Caco-2 (cell line): Measurements from ENCODE around the gene CDH13. TPM values are rescaled to one million over a fixed set of nuclear protein-coding genes. Genes with fewer than 3 reads are reported as not detected.
A peak's percentile ranks its signal among the peaks of the same experiment; 100 is the strongest.

Experiments used
- BruUV-seq: library from RNA; stranded (reverse); fragments of 400-500 nt; replicated peaks from 2 replicates; lab custom pipeline; 2021; lab: Mats Ljungman, UMichigan
- CTCF ChIA-PET: fragments of 300-600 bp; sonication (Branson Sonifier 250); formaldehyde crosslinking; loops from one replicate; lab custom pipeline; 2022; ENCODE audit warnings: antibody characterized with exemption; lab: Charles Lee
- POLR2A ChIA-PET: fragments of 300-600 bp; sonication (Branson Sonifier 250); formaldehyde crosslinking; loops from one replicate; lab custom pipeline; 2022; ENCODE audit warnings: antibody characterized with exemption; lab: Charles Lee
- DNase-seq, 2 experiments: peaks; one replicate each; pipeline versions ENCODE4 v3.0.0 to v3.0.0-alpha.2; 2020 to 2022
- H3K27me3 ChIP-seq: replicated peaks from 2 replicates; pipeline ENCODE4 v1.6.0; 2011; ENCODE audit warnings: low read length; ENCODE audit not compliant: control insufficient read depth, insufficient read depth
- H3K36me3 ChIP-seq: 2 replicates; pipeline ENCODE4 v1.5.1; 2011; ENCODE audit warnings: low read length; ENCODE audit not compliant: control insufficient read depth, insufficient read depth
- H3K4me1 ChIP-seq: fragments of 250-450 bp; sonication (Bioruptor Pico); 2 replicates; pipeline ENCODE4 v1.5.1; 2020; ENCODE audit warnings: mild to moderate bottlenecking
- H3K4me3 ChIP-seq: 2 replicates; pipeline ENCODE4 v1.5.1; 2011; ENCODE audit warnings: low read depth, mild to moderate bottlenecking, control low read depth, low read length
- H3K9me3 ChIP-seq: fragments of 250-450 bp; sonication (Bioruptor Pico); 2 replicates; pipeline ENCODE4 v1.5.1; 2020; ENCODE audit warnings: mild to moderate bottlenecking, moderate library complexity
- H3K27ac Mint-ChIP-seq: one replicate; pipeline ENCODE4 v1.8.0; 2022; ENCODE audit warnings: mixed read lengths; ENCODE audit not compliant: unreplicated experiment
- H3K27me3 Mint-ChIP-seq: one replicate; pipeline ENCODE4 v1.8.0; 2022; ENCODE audit warnings: mixed read lengths; ENCODE audit not compliant: insufficient read depth, unreplicated experiment
- H3K36me3 Mint-ChIP-seq: one replicate; pipeline ENCODE4 v1.8.0; 2022; ENCODE audit warnings: mild to moderate bottlenecking, mixed read lengths; ENCODE audit not compliant: insufficient read depth, unreplicated experiment
- H3K4me1 Mint-ChIP-seq: one replicate; pipeline ENCODE4 v1.8.0; 2022; ENCODE audit warnings: low read depth, mixed read lengths; ENCODE audit not compliant: unreplicated experiment
- H3K4me3 Mint-ChIP-seq: one replicate; pipeline ENCODE4 v1.8.0; 2022; ENCODE audit warnings: mild to moderate bottlenecking, moderate library complexity, mixed read lengths; ENCODE audit not compliant: unreplicated experiment
- H3K9me3 Mint-ChIP-seq: one replicate; pipeline ENCODE4 v1.8.0; 2022; ENCODE audit warnings: mixed read lengths; ENCODE audit not compliant: unreplicated experiment
- intact Hi-C: fragments of 100-400 bp; cut with micrococcal nuclease; formaldehyde crosslinking; loops from one replicate; pipeline ENCODE4 v1.10.0; 2022; ENCODE audit not compliant: unreplicated experiment
- total RNA-seq: library from RNA; stranded (reverse); gene quantifications from 2 replicates; pipeline ENCODE4 v1.2.3, GENCODE V29; 2022
- TF ChIP-seq, protein P1 (sequence below), 2 experiments: fragments of 200-600 bp in 1 of 2; IDR thresholded peaks; 1 replicate in 1 of 2; 2 replicates in 1 of 2; pipeline versions ENCODE4 v1.5.1 to v1.8.0; 2011 to 2022; ENCODE audit warnings: antibody characterized with exemption in 1 of 2, control low read depth in 1 of 2, inconsistent platforms in 1 of 2, low read depth in 1 of 2, low read length in 1 of 2, mild to moderate bottlenecking in 1 of 2, moderate library complexity in 1 of 2; ENCODE audit not compliant: insufficient read depth in 1 of 2, severe bottlenecking in 1 of 2, unreplicated experiment in 1 of 2

The CDH13 gene
- total RNA-seq, 1 experiment from 2014 or later, result 2.2 TPM

DNA sequence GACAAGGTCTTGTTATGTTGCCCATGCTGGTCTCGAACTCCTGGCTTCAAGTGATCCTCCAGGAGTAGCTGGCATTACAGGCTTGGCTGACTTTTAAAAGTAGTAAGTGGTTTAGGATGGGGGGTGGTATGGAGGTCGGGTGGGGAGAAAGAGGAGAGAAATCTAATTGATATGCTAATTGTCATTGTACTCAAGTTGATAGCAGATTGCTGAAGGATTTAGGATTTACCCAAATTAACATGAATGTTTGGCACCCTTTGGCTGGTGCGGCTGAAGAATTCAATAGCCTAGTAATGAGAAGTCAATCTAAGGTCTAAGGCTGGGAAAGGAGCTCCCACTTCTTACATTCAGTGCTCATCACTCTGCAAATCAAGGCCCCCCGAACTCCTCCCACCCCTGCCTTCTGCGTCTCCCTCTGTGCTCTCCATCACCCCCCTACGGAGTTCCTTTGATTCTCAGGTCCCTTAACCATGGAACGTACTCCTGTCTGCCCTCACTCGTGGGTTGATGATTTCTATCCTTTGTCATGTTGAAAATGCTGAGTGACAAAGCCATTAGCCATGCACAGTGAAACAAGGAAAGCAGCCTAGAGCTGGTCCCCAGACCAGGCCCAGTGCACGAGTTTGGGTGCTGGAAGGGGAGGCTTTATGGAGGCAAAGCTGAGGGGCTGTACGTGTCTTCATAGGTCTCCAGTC, 17.3 kb downstream of the CDH13 start:
- peaks cover 46% of the 10 kb centered on the region for H3K4me1 Mint-ChIP-seq
- Histone ChIP-seq H3K4me3 (no peak overlapping the region), H3K36me3 (no peaks in the 10 kb centered on the region), H3K9me3 (no peaks in the 10 kb centered on the region), H3K27me3 (no peaks in the 10 kb centered on the region), H3K4me1 (peaks cover 61% of the 10 kb centered on the region)
- no peak for DNase-seq
- TF ChIP-seq, protein P1, sequence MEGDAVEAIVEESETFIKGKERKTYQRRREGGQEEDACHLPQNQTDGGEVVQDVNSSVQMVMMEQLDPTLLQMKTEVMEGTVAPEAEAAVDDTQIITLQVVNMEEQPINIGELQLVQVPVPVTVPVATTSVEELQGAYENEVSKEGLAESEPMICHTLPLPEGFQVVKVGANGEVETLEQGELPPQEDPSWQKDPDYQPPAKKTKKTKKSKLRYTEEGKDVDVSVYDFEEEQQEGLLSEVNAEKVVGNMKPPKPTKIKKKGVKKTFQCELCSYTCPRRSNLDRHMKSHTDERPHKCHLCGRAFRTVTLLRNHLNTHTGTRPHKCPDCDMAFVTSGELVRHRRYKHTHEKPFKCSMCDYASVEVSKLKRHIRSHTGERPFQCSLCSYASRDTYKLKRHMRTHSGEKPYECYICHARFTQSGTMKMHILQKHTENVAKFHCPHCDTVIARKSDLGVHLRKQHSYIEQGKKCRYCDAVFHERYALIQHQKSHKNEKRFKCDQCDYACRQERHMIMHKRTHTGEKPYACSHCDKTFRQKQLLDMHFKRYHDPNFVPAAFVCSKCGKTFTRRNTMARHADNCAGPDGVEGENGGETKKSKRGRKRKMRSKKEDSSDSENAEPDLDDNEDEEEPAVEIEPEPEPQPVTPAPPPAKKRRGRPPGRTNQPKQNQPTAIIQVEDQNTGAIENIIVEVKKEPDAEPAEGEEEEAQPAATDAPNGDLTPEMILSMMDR (IDR thresholded peaks at IDR 0.05; ENCODE audit: insufficient read depth in 1 of 2, low read depth in 1 of 2, low read length in 1 of 2, severe bottlenecking in 1 of 2, unreplicated experiment in 1 of 2), result no peak
- BruUV-seq, result no TSS peak
- H3K36me3 Mint-ChIP-seq, result no peaks in the 10 kb centered on the region
- peaks cover 18% of the 10 kb centered on the region for H3K9me3 Mint-ChIP-seq
- no peak overlapping the region for H3K4me3 Mint-ChIP-seq
- H3K27ac Mint-ChIP-seq, result no peak overlapping the region
- ChIA-PET CTCF (no interaction called here), POLR2A (no interaction called here)
- intact Hi-C loops, result loop anchor here (2.0 kb wide), 2 partner anchors 71 to 95 kb away; no protein-coding TSS in a partner anchor
- no peaks in the 10 kb centered on the region for H3K27me3 Mint-ChIP-seq

DNA sequence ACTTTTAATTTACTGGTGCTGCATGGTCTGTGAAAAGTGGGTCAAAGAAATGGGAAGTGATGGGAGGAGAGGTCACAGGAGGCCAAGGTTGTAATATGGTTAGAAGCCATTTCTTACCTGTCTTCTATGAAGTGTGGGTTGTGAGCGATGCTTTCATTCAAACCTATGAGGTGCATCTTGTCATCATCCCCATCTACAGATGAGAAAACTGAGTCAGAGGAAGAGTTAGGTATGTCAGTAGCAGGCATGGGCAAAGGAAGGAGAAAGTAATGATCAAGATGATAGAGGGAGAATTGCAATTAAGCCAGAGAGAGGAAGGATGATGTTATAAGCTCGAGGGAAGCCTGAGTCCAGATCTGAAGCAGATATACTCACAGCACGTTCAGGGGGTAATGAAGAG, 19.7 kb downstream of the CDH13 start:
- no TSS peak for BruUV-seq
- H3K9me3 ChIP-seq, result peaks cover 2% of the 10 kb centered on the region; the same call in 1 of the 2 replicates
- intact Hi-C loops, result no loop called here
- H3K4me3 Mint-ChIP-seq, result no peak overlapping the region
- ChIA-PET CTCF (interaction anchor here (0.6 kb wide), 1 partner anchor 20 kb away, joined by 3 read pairs; no protein-coding TSS in a partner anchor), POLR2A (no interaction called here)
- H3K9me3 Mint-ChIP-seq, result peaks cover 26% of the 10 kb centered on the region
- H3K27me3 Mint-ChIP-seq, result no peaks in the 10 kb centered on the region
- H3K4me1 Mint-ChIP-seq, result peaks cover 26% of the 10 kb centered on the region
- H3K27ac Mint-ChIP-seq, result peak overlapping the region; percentile 48
- no peak for DNase-seq
- H3K4me1 ChIP-seq, result peaks cover 52% of the 10 kb centered on the region
- H3K36me3 ChIP-seq, result no peaks in the 10 kb centered on the region
- H3K27me3 ChIP-seq, result no peaks in the 10 kb centered on the region
- TF ChIP-seq, protein P1 (IDR thresholded peaks at IDR 0.05; ENCODE audit: insufficient read depth in 1 of 2, low read depth in 1 of 2, low read length in 1 of 2, severe bottlenecking in 1 of 2, unreplicated experiment in 1 of 2), result no peak
- H3K36me3 Mint-ChIP-seq, result no peaks in the 10 kb centered on the region
- H3K4me3 ChIP-seq, result no peak overlapping the region

DNA sequence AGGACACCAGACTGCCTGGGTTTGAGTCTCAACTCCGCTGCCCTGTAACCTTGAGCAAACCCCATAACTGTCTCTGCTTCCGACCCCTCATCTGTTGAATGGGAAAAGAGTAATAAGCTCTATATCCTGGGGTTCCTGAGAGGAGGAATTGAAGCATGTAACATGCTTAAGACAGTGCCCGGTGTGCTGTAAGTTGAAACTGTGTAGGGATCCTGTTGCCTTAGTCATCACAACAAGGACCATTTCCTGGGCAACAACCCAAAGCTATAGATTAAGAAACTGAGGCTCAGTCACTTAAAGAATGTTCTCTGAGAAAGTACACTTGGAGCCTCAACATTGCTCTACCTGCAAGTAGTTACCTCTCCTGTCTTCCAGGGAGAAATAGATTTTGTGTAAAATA, 23.0 kb downstream of the CDH13 start:
- TF ChIP-seq, protein P1 (IDR thresholded peaks at IDR 0.05; ENCODE audit: insufficient read depth in 1 of 2, low read depth in 1 of 2, low read length in 1 of 2, severe bottlenecking in 1 of 2, unreplicated experiment in 1 of 2), result no peak
- Histone ChIP-seq H3K9me3 (peaks cover 6% of the 10 kb centered on the region; the same call in 1 of the 2 replicates), H3K27me3 (no peaks in the 10 kb centered on the region), H3K4me1 (peaks cover 66% of the 10 kb centered on the region), H3K4me3 (no peak overlapping the region), H3K36me3 (no peaks in the 10 kb centered on the region)
- Mint-ChIP-seq H3K4me3 (no peak overlapping the region), H3K4me1 (peaks cover 32% of the 10 kb centered on the region), H3K9me3 (peaks cover 26% of the 10 kb centered on the region), H3K27ac (peak overlapping the region; percentile 1), H3K36me3 (no peaks in the 10 kb centered on the region), H3K27me3 (no peaks in the 10 kb centered on the region)
- POLR2A ChIA-PET, result interaction anchor here (0.7 kb wide), 1 partner anchor 937 kb away, joined by 5 read pairs; no protein-coding TSS in a partner anchor
- no TSS peak for BruUV-seq
- intact Hi-C loops, result loop anchor here (5.0 kb wide), 1 partner anchor 493 kb away; no protein-coding TSS in a partner anchor
- no peak for DNase-seq
- CTCF ChIA-PET, result no interaction called here
